Caco-2 (cell line): ENCODE results near the gene FCGBP. TPM values are rescaled to one million over a fixed set of nuclear protein-coding genes. Genes with fewer than 3 reads are reported as not detected.

Experiments used
- BruUV-seq: library from RNA; stranded (reverse); fragments of 400-500 nt; replicated peaks from 2 replicates; lab custom pipeline; 2021; lab: Mats Ljungman, UMichigan
- CTCF ChIA-PET: fragments of 300-600 bp; sonication (Branson Sonifier 250); formaldehyde crosslinking; loops from one replicate; lab custom pipeline; 2022; ENCODE audit warnings: antibody characterized with exemption; lab: Charles Lee
- POLR2A ChIA-PET: fragments of 300-600 bp; sonication (Branson Sonifier 250); formaldehyde crosslinking; loops from one replicate; lab custom pipeline; 2022; ENCODE audit warnings: antibody characterized with exemption; lab: Charles Lee
- DNase-seq, 2 experiments: peaks; one replicate each; pipeline versions ENCODE4 v3.0.0 to v3.0.0-alpha.2; 2020 to 2022
- H3K27me3 ChIP-seq: replicated peaks from 2 replicates; pipeline ENCODE4 v1.6.0; 2011; ENCODE audit warnings: low read length; ENCODE audit not compliant: control insufficient read depth, insufficient read depth
- H3K36me3 ChIP-seq: 2 replicates; pipeline ENCODE4 v1.5.1; 2011; ENCODE audit warnings: low read length; ENCODE audit not compliant: control insufficient read depth, insufficient read depth
- H3K4me1 ChIP-seq: fragments of 250-450 bp; sonication (Bioruptor Pico); 2 replicates; pipeline ENCODE4 v1.5.1; 2020; ENCODE audit warnings: mild to moderate bottlenecking
- H3K4me3 ChIP-seq: 2 replicates; pipeline ENCODE4 v1.5.1; 2011; ENCODE audit warnings: low read depth, mild to moderate bottlenecking, control low read depth, low read length
- H3K9me3 ChIP-seq: fragments of 250-450 bp; sonication (Bioruptor Pico); 2 replicates; pipeline ENCODE4 v1.5.1; 2020; ENCODE audit warnings: mild to moderate bottlenecking, moderate library complexity
- H3K27ac Mint-ChIP-seq: one replicate; pipeline ENCODE4 v1.8.0; 2022; ENCODE audit warnings: mixed read lengths; ENCODE audit not compliant: unreplicated experiment
- H3K27me3 Mint-ChIP-seq: one replicate; pipeline ENCODE4 v1.8.0; 2022; ENCODE audit warnings: mixed read lengths; ENCODE audit not compliant: insufficient read depth, unreplicated experiment
- H3K36me3 Mint-ChIP-seq: one replicate; pipeline ENCODE4 v1.8.0; 2022; ENCODE audit warnings: mild to moderate bottlenecking, mixed read lengths; ENCODE audit not compliant: insufficient read depth, unreplicated experiment
- H3K4me1 Mint-ChIP-seq: one replicate; pipeline ENCODE4 v1.8.0; 2022; ENCODE audit warnings: low read depth, mixed read lengths; ENCODE audit not compliant: unreplicated experiment
- H3K4me3 Mint-ChIP-seq: one replicate; pipeline ENCODE4 v1.8.0; 2022; ENCODE audit warnings: mild to moderate bottlenecking, moderate library complexity, mixed read lengths; ENCODE audit not compliant: unreplicated experiment
- H3K9me3 Mint-ChIP-seq: one replicate; pipeline ENCODE4 v1.8.0; 2022; ENCODE audit warnings: mixed read lengths; ENCODE audit not compliant: unreplicated experiment
- CTCF ChIP-seq, 2 experiments: fragments of 200-600 bp in 1 of 2; IDR thresholded peaks; 1 replicate in 1 of 2; 2 replicates in 1 of 2; pipeline versions ENCODE4 v1.5.1 to v1.8.0; 2011 to 2022; ENCODE audit warnings: antibody characterized with exemption in 1 of 2, control low read depth in 1 of 2, inconsistent platforms in 1 of 2, low read depth in 1 of 2, low read length in 1 of 2, mild to moderate bottlenecking in 1 of 2, moderate library complexity in 1 of 2; ENCODE audit not compliant: insufficient read depth in 1 of 2, severe bottlenecking in 1 of 2, unreplicated experiment in 1 of 2
- intact Hi-C: fragments of 100-400 bp; cut with micrococcal nuclease; formaldehyde crosslinking; loops from one replicate; pipeline ENCODE4 v1.10.0; 2022; ENCODE audit not compliant: unreplicated experiment
- total RNA-seq: library from RNA; stranded (reverse); gene quantifications from 2 replicates; pipeline ENCODE4 v1.2.3, GENCODE V29; 2022

FCGBP gene
- total RNA-seq, 1 experiment from 2014 or later: 0.16 TPM

- no TSS peak for BruUV-seq
- Histone ChIP-seq H3K9me3 (no peaks in the 10 kb centered on the region), H3K4me1 (no peaks in the 10 kb centered on the region), H3K4me3 (no peak overlapping the region), H3K27me3 (no peaks in the 10 kb centered on the region), H3K36me3 (no peaks in the 10 kb centered on the region)
- CTCF ChIA-PET: no interaction called here
- Mint-ChIP-seq H3K9me3 (peaks cover 10% of the 10 kb centered on the region), H3K4me1 (no peaks in the 10 kb centered on the region), H3K4me3 (no peak overlapping the region), H3K36me3 (no peaks in the 10 kb centered on the region), H3K27me3 (peaks cover 3% of the 10 kb centered on the region), H3K27ac (no peak overlapping the region)
- DNase-seq: no peak
- intact Hi-C loops: no loop called here
- POLR2A ChIA-PET: no interaction called here
- no peak for TF ChIP-seq CTCF (IDR thresholded peaks at IDR 0.05; ENCODE audit: insufficient read depth in 1 of 2, low read depth in 1 of 2, low read length in 1 of 2, severe bottlenecking in 1 of 2, unreplicated experiment in 1 of 2)
These were observed 6.1 kb downstream of the FCGBP start for GRCh38 chr19:39928357-39928725.

GRCh38 chr19:39927524-39928356 lies 6.7 kb downstream of the FCGBP start:
- Mint-ChIP-seq H3K9me3 (peaks cover 10% of the 10 kb centered on the region), H3K4me3 (no peak overlapping the region), H3K36me3 (no peaks in the 10 kb centered on the region), H3K27ac (no peak overlapping the region), H3K4me1 (no peaks in the 10 kb centered on the region), H3K27me3 (peaks cover 3% of the 10 kb centered on the region)
- CTCF ChIA-PET: interaction anchor here (0.9 kb wide), 1 partner anchor 43 kb away, joined by 4 read pairs; the partner anchor contains the start of gene PSMC4
- intact Hi-C loops: no loop called here
- BruUV-seq: no TSS peak
- Histone ChIP-seq H3K4me1 (no peaks in the 10 kb centered on the region), H3K9me3 (no peaks in the 10 kb centered on the region), H3K4me3 (no peak overlapping the region), H3K27me3 (no peaks in the 10 kb centered on the region), H3K36me3 (no peaks in the 10 kb centered on the region)
- POLR2A ChIA-PET: no interaction called here
- DNase-seq: no peak
- TF ChIP-seq CTCF (IDR thresholded peaks at IDR 0.05; ENCODE audit: insufficient read depth in 1 of 2, low read depth in 1 of 2, low read length in 1 of 2, severe bottlenecking in 1 of 2, unreplicated experiment in 1 of 2): no peak

GRCh38 chr19:39927076-39927475 lies 7.4 kb downstream of the FCGBP start:
- ChIA-PET POLR2A (no interaction called here), CTCF (interaction anchor here (0.9 kb wide), 1 partner anchor 44 kb away, joined by 4 read pairs; the partner anchor contains the start of gene PSMC4)
- intact Hi-C loops: no loop called here
- Mint-ChIP-seq H3K36me3 (no peaks in the 10 kb centered on the region), H3K4me3 (no peak overlapping the region), H3K27me3 (peaks cover 3% of the 10 kb centered on the region), H3K4me1 (no peaks in the 10 kb centered on the region), H3K9me3 (peaks cover 10% of the 10 kb centered on the region), H3K27ac (no peak overlapping the region)
- no TSS peak for BruUV-seq
- H3K27me3 ChIP-seq: no peaks in the 10 kb centered on the region
- H3K4me3 ChIP-seq: no peak overlapping the region
- H3K9me3 ChIP-seq: no peaks in the 10 kb centered on the region
- no peaks in the 10 kb centered on the region for H3K4me1 ChIP-seq
- TF ChIP-seq CTCF (IDR thresholded peaks at IDR 0.05; ENCODE audit: insufficient read depth in 1 of 2, low read depth in 1 of 2, low read length in 1 of 2, severe bottlenecking in 1 of 2, unreplicated experiment in 1 of 2): no peak
- H3K36me3 ChIP-seq: no peaks in the 10 kb centered on the region
- no peak for DNase-seq
